Natural killer cell (primary cell): ENCODE data around the gene ATP2B1. TPM values are rescaled to one million over a fixed set of nuclear protein-coding genes. Genes with fewer than 3 reads are reported as not detected.

ENCODE experiments used
- ATAC-seq, 3 donors: fragments of 150-1000 bp in 2 of 3; fragments of 200-7000 bp in 1 of 3; cut with Tn5 transposase; 1 replicate in 1 of 3; 2 replicates in 2 of 3; pipeline ENCODE4 v1.10.0; 2021; ENCODE audit warnings: mild to moderate bottlenecking in 2 of 3, moderate library complexity in 2 of 3
- DNase-seq, 2 donors: peaks; one replicate each; pipeline versions ENCODE4 v3.0.0 to v3.0.0-alpha.2; 2013 to 2021; ENCODE audit warnings: mixed read lengths in 1 of 2
- H3K27ac ChIP-seq: one replicate; pipeline ENCODE4 v1.5.1; 2013; ENCODE audit warnings: mild to moderate bottlenecking, low read length
- H3K27me3 ChIP-seq: one replicate; pipeline ENCODE4 v1.6.1; 2013; ENCODE audit warnings: low read length; ENCODE audit not compliant: control insufficient read depth, insufficient read depth
- H3K36me3 ChIP-seq: one replicate; pipeline ENCODE4 v1.6.1; 2013; ENCODE audit warnings: low read length; ENCODE audit not compliant: control insufficient read depth, insufficient read depth
- H3K4me1 ChIP-seq: one replicate; pipeline ENCODE4 v1.6.1; 2013; ENCODE audit warnings: low read length; ENCODE audit not compliant: control insufficient read depth, insufficient read depth
- H3K4me3 ChIP-seq: one replicate; pipeline ENCODE4 v1.5.1; 2013; ENCODE audit warnings: low read length
- H3K9me3 ChIP-seq: one replicate; pipeline ENCODE4 v1.6.1; 2013; ENCODE audit warnings: low read length; ENCODE audit not compliant: control insufficient read depth, insufficient read depth
- H3K27ac Mint-ChIP-seq, 2 donors: one replicate each; pipeline ENCODE4 v1.8.0; 2022; ENCODE audit warnings: mild to moderate bottlenecking in 2 of 2, mixed read lengths in 2 of 2, moderate library complexity in 1 of 2
- H3K27me3 Mint-ChIP-seq, 2 donors: one replicate each; pipeline ENCODE4 v1.8.0; 2022; ENCODE audit warnings: low read depth in 2 of 2, mixed read lengths in 2 of 2
- H3K36me3 Mint-ChIP-seq: one replicate; pipeline ENCODE4 v1.8.0; 2022; ENCODE audit warnings: mixed read lengths
- H3K4me1 Mint-ChIP-seq, 2 donors: one replicate each; pipeline ENCODE4 v1.8.0; 2022; ENCODE audit warnings: mixed read lengths in 2 of 2
- H3K4me3 Mint-ChIP-seq: one replicate; pipeline ENCODE4 v1.8.0; 2022; ENCODE audit warnings: mild to moderate bottlenecking, moderate library complexity, mixed read lengths
- H3K9me3 Mint-ChIP-seq, 2 donors: one replicate each; pipeline ENCODE4 v1.8.0; 2022; ENCODE audit warnings: mixed read lengths in 2 of 2
- WGBS: methylation state at CpG from one replicate; pipeline ENCODE4 v1.1.7; 2013; ENCODE audit warnings: missing lambda C conversion rate; ENCODE audit not compliant: insufficient coverage; 5-methylcytosine and 5-hydroxymethylcytosine counted together
- intact Hi-C: fragments of 100-400 bp; cut with micrococcal nuclease; formaldehyde crosslinking; loops from one replicate; pipeline ENCODE4 v1.14.2; 2022
- total RNA-seq, 4 donors: library from RNA; stranded (reverse); fragments of 120-200 nt in 1 of 4; gene quantifications; one replicate each; pipeline versions ENCODE4 v1.2.3 to v1.2.4, GENCODE V29; 2013 to 2022
- TF ChIP-seq, protein P1 (sequence below): fragments of 200-600 bp; IDR thresholded peaks from one replicate; pipeline ENCODE4 v1.8.0; 2022; ENCODE audit warnings: antibody characterized with exemption

ATP2B1 gene
- total RNA-seq, 3 donors from 2014 or later (not counting 1 experiment from before 2014, with no cell fraction given): 87.8 to 97.6 (median 97.3) TPM

DNA sequence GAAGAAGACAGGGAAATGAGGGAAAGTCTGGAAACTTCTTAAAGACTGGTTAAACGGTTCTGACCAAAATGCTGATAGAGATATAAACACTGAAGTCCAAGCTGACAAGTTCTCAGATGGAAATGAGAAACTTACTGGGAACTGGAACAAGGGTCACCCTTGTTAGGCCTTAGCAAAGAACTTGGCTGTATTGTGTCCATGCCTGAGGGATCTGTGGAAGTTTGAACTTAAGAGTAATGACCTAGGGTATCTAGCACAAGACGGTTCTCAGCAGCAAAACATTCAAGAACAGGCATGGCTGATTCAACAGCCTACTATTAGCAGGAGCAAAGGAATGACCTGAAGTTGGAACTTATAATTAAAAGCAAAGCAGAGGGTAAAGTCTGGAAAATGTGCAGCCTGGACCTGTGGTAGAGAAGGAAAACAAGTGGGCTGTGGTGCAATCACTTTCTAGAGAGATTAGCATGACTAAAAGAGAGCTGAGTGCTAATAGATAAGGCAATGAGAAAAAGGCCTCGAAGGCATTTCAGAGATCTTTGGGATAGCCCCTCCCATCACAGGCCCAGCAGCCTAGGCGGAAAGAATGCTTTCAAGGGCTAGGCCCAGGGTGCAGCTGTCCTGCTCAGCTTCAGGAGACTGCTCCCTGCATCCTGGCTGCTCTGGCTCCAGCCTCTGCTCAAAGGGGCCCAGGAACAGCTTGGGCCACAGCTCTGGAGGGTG lies 60.3 kb downstream of the ATP2B1 start:
- no peaks in the 10 kb centered on the region for H3K27me3 Mint-ChIP-seq
- peak overlapping the region; percentile 10 to 59 for H3K27ac Mint-ChIP-seq
- no peak overlapping the region for H3K4me3 Mint-ChIP-seq
- TF ChIP-seq, protein P1, sequence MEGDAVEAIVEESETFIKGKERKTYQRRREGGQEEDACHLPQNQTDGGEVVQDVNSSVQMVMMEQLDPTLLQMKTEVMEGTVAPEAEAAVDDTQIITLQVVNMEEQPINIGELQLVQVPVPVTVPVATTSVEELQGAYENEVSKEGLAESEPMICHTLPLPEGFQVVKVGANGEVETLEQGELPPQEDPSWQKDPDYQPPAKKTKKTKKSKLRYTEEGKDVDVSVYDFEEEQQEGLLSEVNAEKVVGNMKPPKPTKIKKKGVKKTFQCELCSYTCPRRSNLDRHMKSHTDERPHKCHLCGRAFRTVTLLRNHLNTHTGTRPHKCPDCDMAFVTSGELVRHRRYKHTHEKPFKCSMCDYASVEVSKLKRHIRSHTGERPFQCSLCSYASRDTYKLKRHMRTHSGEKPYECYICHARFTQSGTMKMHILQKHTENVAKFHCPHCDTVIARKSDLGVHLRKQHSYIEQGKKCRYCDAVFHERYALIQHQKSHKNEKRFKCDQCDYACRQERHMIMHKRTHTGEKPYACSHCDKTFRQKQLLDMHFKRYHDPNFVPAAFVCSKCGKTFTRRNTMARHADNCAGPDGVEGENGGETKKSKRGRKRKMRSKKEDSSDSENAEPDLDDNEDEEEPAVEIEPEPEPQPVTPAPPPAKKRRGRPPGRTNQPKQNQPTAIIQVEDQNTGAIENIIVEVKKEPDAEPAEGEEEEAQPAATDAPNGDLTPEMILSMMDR: no peak
- intact Hi-C loops: no loop called here
- no peaks in the 10 kb centered on the region for H3K4me1 ChIP-seq
- H3K9me3 ChIP-seq: no peaks in the 10 kb centered on the region
- ATAC-seq (peak in 1 of 3 donors; percentile 14), DNase-seq (no peak)
- peaks cover 55 to 75% of the 10 kb centered on the region in 2 donors for H3K4me1 Mint-ChIP-seq
- no peaks in the 10 kb centered on the region for H3K27me3 ChIP-seq
- WGBS: 98% methylated on average over 4 of the region's 4 CpGs
- H3K27ac ChIP-seq: no peak overlapping the region
- no peaks in the 10 kb centered on the region for H3K9me3 Mint-ChIP-seq
- peaks cover 19% of the 10 kb centered on the region for H3K36me3 Mint-ChIP-seq
- peaks cover 6% of the 10 kb centered on the region for H3K36me3 ChIP-seq
- no peak overlapping the region for H3K4me3 ChIP-seq

DNA sequence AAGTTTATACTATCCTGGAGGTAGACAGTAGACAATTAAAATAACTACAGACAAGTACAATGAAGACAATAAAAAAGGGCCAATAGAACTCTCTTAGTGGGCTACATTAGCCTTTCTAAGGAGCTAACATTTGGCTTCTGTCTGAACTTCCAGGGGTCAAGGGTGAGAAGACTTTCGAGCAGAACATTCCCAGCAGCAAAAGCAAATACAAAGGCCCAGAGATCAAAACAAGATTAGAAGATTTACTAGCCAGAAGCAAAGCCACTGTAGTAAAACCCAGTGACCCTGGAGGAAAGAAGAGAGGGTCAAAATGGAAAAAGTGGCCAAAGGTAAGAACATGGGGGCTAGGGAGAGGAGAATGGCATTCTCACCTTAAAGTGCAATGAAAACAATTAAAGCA lies 63.2 kb downstream of the ATP2B1 start:
- WGBS: 100% methylated on average over 1 of the region's 1 CpG
- no peak overlapping the region for H3K4me3 ChIP-seq
- TF ChIP-seq, protein P1: no peak
- peaks cover 16% of the 10 kb centered on the region for H3K36me3 ChIP-seq
- H3K27ac Mint-ChIP-seq: peak overlapping the region; percentile 4 to 33
- no peak overlapping the region for H3K4me3 Mint-ChIP-seq
- peaks cover 56 to 67% of the 10 kb centered on the region in 2 donors for H3K4me1 Mint-ChIP-seq
- H3K36me3 Mint-ChIP-seq: peaks cover 15% of the 10 kb centered on the region
- no peaks in the 10 kb centered on the region for H3K4me1 ChIP-seq
- no peaks in the 10 kb centered on the region for H3K9me3 ChIP-seq
- no peaks in the 10 kb centered on the region for H3K27me3 Mint-ChIP-seq
- ATAC-seq: no peak
- H3K9me3 Mint-ChIP-seq: no peaks in the 10 kb centered on the region
- intact Hi-C loops: no loop called here
- no peak overlapping the region for H3K27ac ChIP-seq
- DNase-seq: no peak
- no peaks in the 10 kb centered on the region for H3K27me3 ChIP-seq

DNA sequence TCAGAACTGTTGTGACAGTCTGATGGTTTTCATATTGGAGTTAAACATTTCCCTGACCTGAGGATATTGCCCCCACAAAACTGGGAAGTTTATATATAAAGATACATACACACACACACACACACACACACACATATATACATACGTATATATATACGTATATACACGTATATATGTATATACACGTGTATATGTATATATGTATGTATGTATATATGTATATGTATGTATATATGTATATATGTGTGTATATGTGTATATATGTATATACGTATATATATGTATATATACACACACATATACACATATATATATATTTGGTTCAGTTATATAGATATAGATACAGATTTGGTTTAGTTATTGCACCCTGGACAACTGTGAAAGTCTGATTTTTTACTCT lies 65.7 kb downstream of the ATP2B1 start:
- intact Hi-C loops: no loop called here
- H3K27ac Mint-ChIP-seq: no peak overlapping the region
- H3K9me3 ChIP-seq: no peaks in the 10 kb centered on the region

More for the DNA sequence above, 65.7 kb downstream of the ATP2B1 start:
- H3K36me3 Mint-ChIP-seq: peaks cover under 1% of the 10 kb centered on the region
- Histone ChIP-seq H3K27me3 (no peaks in the 10 kb centered on the region), H3K4me3 (no peak overlapping the region), H3K4me1 (no peaks in the 10 kb centered on the region), H3K27ac (no peak overlapping the region), H3K36me3 (peaks cover 23% of the 10 kb centered on the region)
- TF ChIP-seq, protein P1: no peak
- no peaks in the 10 kb centered on the region for H3K27me3 Mint-ChIP-seq
- H3K9me3 Mint-ChIP-seq: no peaks in the 10 kb centered on the region
- DNase-seq (no peak), ATAC-seq (no peak)
- peaks cover 40 to 45% of the 10 kb centered on the region in 2 donors for H3K4me1 Mint-ChIP-seq
- WGBS: no CpG with 5 or more reads among the region's 5 CpGs
- H3K4me3 Mint-ChIP-seq: no peak overlapping the region
